ENCODE measurements around the gene PIM2.

The PIM2 gene

GRCh38 chrX:48958635-48959094, 39.8 kb upstream of the PIM2 start:
- no peak for TF ChIP-seq ARNT (IDR thresholded peaks at IDR 0.05)
- peak; percentile 99 for TF ChIP-seq ZNF384 (IDR thresholded peaks at IDR 0.05)
- ChIA-PET CTCF (interaction anchor here (0.6 kb wide), 1 partner anchor 15 kb away, joined by 3 read pairs; no protein-coding TSS in a partner anchor), POLR2A (interaction anchor here (0.8 to 2.3 kb wide), 15 partner anchors 9 to 197 kb away, joined by 3 to 14 read pairs (median 5); partner anchors contain the start of genes GRIPAP1, KCND1, SLC35A2 and TFE3)
- no peak for DNase-seq (ENCODE audit: extremely low spot score)

- TF ChIP-seq, protein P1, sequence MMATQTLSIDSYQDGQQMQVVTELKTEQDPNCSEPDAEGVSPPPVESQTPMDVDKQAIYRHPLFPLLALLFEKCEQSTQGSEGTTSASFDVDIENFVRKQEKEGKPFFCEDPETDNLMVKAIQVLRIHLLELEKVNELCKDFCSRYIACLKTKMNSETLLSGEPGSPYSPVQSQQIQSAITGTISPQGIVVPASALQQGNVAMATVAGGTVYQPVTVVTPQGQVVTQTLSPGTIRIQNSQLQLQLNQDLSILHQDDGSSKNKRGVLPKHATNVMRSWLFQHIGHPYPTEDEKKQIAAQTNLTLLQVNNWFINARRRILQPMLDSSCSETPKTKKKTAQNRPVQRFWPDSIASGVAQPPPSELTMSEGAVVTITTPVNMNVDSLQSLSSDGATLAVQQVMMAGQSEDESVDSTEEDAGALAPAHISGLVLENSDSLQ (IDR thresholded peaks at IDR 0.05): peak; percentile 98
- TF ChIP-seq ELF4 (IDR thresholded peaks at IDR 0.05) (peak; percentile 6; the same call in 1 of the 2 replicates), FOXA1 (IDR thresholded peaks at IDR 0.05) (no peak), L3MBTL2 (conservative IDR thresholded peaks at IDR 0.05) (peak; percentile 58), LEF1 (IDR thresholded peaks at IDR 0.05; ENCODE audit: borderline replicate concordance) (no peak), TARDBP (IDR thresholded peaks at IDR 0.05) (no peak), FOXK2 (IDR thresholded peaks at IDR 0.05) (peak; percentile 46; the same call in 1 of the 2 replicates)
- ChIA-PET POLR2A (interaction anchor here (0.7 to 2.3 kb wide), 16 partner anchors 9 to 198 kb away, joined by 3 to 14 read pairs (median 4); partner anchors contain the start of genes GRIPAP1, KCND1, SLC35A2 and TFE3), CTCF (interaction anchor here (0.6 kb wide), 1 partner anchor 16 kb away, joined by 3 read pairs; no protein-coding TSS in a partner anchor)
- DNase-seq (ENCODE audit: extremely low spot score): peak; percentile 94
Observed at GRCh38 chrX:48957827-48958634, 39.2 kb upstream of the PIM2 start.

DNA sequence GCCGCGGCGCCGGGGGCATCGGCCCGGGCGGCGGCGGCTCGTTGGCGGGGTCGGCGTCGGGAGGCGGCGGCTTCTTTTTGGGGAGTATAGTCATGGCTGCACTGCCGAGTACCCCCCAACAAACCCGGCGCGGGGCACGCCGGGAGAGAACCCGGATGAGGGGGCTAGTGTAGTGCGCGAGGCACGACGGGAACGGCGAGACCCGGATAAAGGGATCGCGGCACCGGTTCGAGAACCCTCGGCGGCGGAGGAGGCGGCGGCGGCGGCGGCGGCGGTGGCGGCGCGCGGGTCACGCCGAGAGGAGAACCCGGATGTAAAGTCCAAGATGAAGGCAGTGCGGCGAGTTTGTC, 38.6 kb upstream of the PIM2 start, which contains the start of gene OTUD5:
OTUD5 (minus strand) TSS at position 131 of the 350 bp plus-strand sequence; CDS start at position 94, 37 bp downstream.
- CTCF ChIA-PET: no interaction called here
- POLR2A ChIA-PET: interaction anchor here (0.7 to 2.1 kb wide), 6 partner anchors 12 to 85 kb away, joined by 3 to 13 read pairs (median 6); partner anchors contain the start of genes KCND1 and TFE3
- peak; percentile 64 for DNase-seq (ENCODE audit: extremely low spot score)
- TF ChIP-seq NFRKB (IDR thresholded peaks at IDR 0.05) (no peak), SUZ12 (IDR thresholded peaks at IDR 0.05) (no peak), ELF4 (IDR thresholded peaks at IDR 0.05) (no peak), BHLHE40 (IDR thresholded peaks at IDR 0.05; ENCODE audit: borderline replicate concordance) (no peak), L3MBTL2 (conservative IDR thresholded peaks at IDR 0.05) (no peak), ZNF384 (IDR thresholded peaks at IDR 0.05) (no peak), FOXK2 (IDR thresholded peaks at IDR 0.05) (no peak), ARNT (IDR thresholded peaks at IDR 0.05) (no peak), HDGF (IDR thresholded peaks at IDR 0.05; ENCODE audit: borderline replicate concordance) (no peak), SP1 (IDR thresholded peaks at IDR 0.05) (no peak)
- TF ChIP-seq, protein P1 (IDR thresholded peaks at IDR 0.05): no peak

DNA sequence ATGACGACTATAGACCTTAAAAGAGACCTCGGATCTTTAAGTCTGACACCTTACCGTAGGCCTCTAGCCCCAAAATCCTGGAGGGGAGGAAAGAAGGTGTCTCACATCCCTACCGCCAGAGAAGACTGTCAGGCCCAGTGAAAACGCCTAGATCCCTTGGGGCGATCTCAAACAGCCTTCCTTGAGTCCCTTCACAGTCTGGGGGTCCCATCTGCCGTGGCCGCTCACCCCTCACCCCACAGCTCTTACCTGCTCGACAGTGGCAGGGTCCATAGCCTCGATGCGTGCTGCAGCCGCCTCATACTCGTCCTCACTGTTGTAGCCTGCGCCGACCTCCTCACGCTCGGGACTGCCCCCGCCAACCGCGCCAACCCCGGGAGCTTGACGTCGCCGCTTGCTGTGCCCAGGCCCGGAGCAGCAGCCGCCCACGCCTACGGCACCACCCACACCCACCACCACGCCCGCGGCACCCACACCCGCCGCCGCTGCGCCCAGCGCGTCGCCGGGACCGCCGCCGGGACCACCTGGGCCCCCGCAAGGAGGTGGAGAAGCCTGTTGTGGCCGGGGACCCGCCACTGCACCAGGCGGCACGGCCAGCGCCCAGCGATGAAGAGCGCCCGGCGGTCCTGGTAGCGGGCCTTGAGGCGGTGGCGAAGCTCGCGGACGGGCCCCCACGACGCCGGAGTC, 38.0 kb upstream of the PIM2 start:
- ChIA-PET POLR2A (interaction anchor here (1.7 to 2.0 kb wide), 2 partner anchors 15 to 86 kb away, joined by 4 to 13 read pairs; partner anchors contain the start of gene TFE3), CTCF (no interaction called here)
- DNase-seq (ENCODE audit: extremely low spot score): no peak
- no peak for TF ChIP-seq FOXA1 (IDR thresholded peaks at IDR 0.05)
- no peak for TF ChIP-seq SUZ12 (IDR thresholded peaks at IDR 0.05)
- no peak for TF ChIP-seq FOXM1 (IDR thresholded peaks at IDR 0.05; ENCODE audit: borderline replicate concordance)
- no peak for TF ChIP-seq TARDBP (IDR thresholded peaks at IDR 0.05)
- no peak for TF ChIP-seq NFRKB (IDR thresholded peaks at IDR 0.05)
- TF ChIP-seq ZNF384 (IDR thresholded peaks at IDR 0.05): no peak
- TF ChIP-seq ARNT (IDR thresholded peaks at IDR 0.05): no peak
- TF ChIP-seq FOXK2 (IDR thresholded peaks at IDR 0.05): no peak
- no peak for TF ChIP-seq SP1 (IDR thresholded peaks at IDR 0.05)
- TF ChIP-seq CTBP1 (IDR thresholded peaks at IDR 0.05; ENCODE audit: borderline replicate concordance): no peak
- TF ChIP-seq, protein P1 (IDR thresholded peaks at IDR 0.05): no peak
- TF ChIP-seq L3MBTL2 (conservative IDR thresholded peaks at IDR 0.05): no peak
- TF ChIP-seq HDGF (IDR thresholded peaks at IDR 0.05; ENCODE audit: borderline replicate concordance): no peak
- no peak for TF ChIP-seq LEF1 (IDR thresholded peaks at IDR 0.05; ENCODE audit: borderline replicate concordance)
- TF ChIP-seq BHLHE40 (IDR thresholded peaks at IDR 0.05; ENCODE audit: borderline replicate concordance): no peak
- TF ChIP-seq ELF4 (IDR thresholded peaks at IDR 0.05): no peak

DNA sequence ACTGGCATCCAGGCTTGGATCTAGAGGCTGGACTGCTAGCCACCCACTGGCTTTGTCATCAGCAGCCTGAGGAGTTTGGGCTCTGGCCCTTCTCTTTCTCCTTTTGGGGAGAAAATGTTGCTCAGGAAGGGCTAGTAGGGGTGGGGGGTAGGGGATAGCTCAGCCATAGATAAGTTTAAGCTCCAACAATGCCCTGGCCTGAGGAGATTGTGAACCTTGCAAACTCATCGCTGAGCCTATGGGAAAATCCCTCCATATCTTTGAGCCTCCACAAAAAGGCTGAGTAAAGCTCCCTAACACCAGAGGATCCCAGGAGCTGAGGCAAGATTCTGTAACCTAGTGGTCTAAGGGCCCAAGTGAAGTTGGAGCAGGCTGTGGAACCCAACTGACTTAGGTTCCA, 29.8 kb upstream of the PIM2 start:
- CTCF ChIA-PET: no interaction called here
- no peak for DNase-seq (ENCODE audit: extremely low spot score)
- POLR2A ChIA-PET: no interaction called here
- TF ChIP-seq TARDBP (IDR thresholded peaks at IDR 0.05) (no peak), SP1 (IDR thresholded peaks at IDR 0.05) (no peak), ELF4 (IDR thresholded peaks at IDR 0.05) (no peak), L3MBTL2 (conservative IDR thresholded peaks at IDR 0.05) (no peak), SUZ12 (IDR thresholded peaks at IDR 0.05) (no peak), LEF1 (IDR thresholded peaks at IDR 0.05; ENCODE audit: borderline replicate concordance) (no peak), HDGF (IDR thresholded peaks at IDR 0.05; ENCODE audit: borderline replicate concordance) (no peak), NFRKB (IDR thresholded peaks at IDR 0.05) (no peak), FOXM1 (IDR thresholded peaks at IDR 0.05; ENCODE audit: borderline replicate concordance) (no peak), ZNF384 (IDR thresholded peaks at IDR 0.05) (no peak), BHLHE40 (IDR thresholded peaks at IDR 0.05; ENCODE audit: borderline replicate concordance) (no peak), FOXK2 (IDR thresholded peaks at IDR 0.05) (no peak), CTBP1 (IDR thresholded peaks at IDR 0.05; ENCODE audit: borderline replicate concordance) (no peak), FOXA1 (IDR thresholded peaks at IDR 0.05) (no peak), ARNT (IDR thresholded peaks at IDR 0.05) (no peak)
- TF ChIP-seq, protein P1 (IDR thresholded peaks at IDR 0.05): no peak
